ENCODE results near the gene FHOD1.

FHOD1 gene

DNA sequence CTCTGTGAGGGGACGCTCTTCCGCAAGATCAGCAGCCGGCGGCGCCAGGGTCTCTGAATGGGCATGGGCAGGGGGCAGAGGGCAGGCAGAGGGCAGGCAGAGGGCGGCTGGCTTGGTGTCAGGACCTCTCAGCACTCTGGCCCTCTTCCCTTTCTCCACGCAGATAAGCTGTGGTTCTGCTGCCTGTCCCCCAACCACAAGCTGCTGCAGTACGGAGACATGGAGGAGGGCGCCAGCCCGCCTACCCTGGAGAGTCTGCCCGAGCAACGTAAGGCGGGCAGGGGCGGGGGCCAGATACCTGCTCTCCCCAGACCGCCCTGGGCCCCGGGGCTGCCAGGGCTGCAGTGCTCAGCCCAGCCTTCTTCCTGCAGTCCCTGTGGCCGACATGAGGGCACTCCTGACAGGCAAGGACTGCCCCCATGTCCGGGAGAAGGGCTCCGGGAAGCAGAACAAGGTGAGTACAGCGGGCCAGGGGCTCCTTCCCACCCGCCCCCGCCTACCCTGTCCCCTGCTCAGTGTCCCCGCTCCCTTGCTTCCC lies 44.3 kb downstream of the FHOD1 start:
- Mint-ChIP-seq H3K9me3 (no peaks in the 10 kb centered on the region), H3K27me3 (no peaks in the 10 kb centered on the region), H3K4me3 (no peak overlapping the region), H3K4me1 (ENCODE audit: low read depth) (no peaks in the 10 kb centered on the region), H3K27ac (no peak overlapping the region), H3K36me3 (ENCODE audit: low read depth) (peaks cover 67% of the 10 kb centered on the region)
- DNase-seq = no peak

DNA sequence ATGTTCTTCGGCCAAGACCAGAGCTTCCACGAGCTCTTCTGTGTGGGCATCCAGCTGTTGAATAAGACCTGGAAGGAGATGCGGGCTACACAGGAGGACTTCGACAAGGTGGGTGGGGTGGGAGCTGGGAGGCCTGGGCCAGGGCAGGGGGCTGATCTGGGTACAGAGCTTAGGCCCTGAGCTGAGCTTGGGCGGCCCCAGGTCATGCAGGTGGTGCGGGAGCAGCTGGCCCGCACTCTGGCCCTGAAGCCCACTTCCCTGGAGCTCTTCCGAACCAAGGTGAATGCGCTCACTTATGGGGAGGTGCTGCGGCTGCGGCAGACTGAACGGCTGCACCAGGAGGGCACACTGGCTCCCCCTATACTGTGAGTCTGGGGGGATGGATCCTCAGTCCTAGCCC lies 44.9 kb downstream of the FHOD1 start:
- Mint-ChIP-seq H3K4me3 (no peak overlapping the region), H3K36me3 (ENCODE audit: low read depth) (peaks cover 73% of the 10 kb centered on the region), H3K27me3 (no peaks in the 10 kb centered on the region), H3K9me3 (no peaks in the 10 kb centered on the region), H3K27ac (no peak overlapping the region), H3K4me1 (ENCODE audit: low read depth) (no peaks in the 10 kb centered on the region)
- DNase-seq = no peak

DNA sequence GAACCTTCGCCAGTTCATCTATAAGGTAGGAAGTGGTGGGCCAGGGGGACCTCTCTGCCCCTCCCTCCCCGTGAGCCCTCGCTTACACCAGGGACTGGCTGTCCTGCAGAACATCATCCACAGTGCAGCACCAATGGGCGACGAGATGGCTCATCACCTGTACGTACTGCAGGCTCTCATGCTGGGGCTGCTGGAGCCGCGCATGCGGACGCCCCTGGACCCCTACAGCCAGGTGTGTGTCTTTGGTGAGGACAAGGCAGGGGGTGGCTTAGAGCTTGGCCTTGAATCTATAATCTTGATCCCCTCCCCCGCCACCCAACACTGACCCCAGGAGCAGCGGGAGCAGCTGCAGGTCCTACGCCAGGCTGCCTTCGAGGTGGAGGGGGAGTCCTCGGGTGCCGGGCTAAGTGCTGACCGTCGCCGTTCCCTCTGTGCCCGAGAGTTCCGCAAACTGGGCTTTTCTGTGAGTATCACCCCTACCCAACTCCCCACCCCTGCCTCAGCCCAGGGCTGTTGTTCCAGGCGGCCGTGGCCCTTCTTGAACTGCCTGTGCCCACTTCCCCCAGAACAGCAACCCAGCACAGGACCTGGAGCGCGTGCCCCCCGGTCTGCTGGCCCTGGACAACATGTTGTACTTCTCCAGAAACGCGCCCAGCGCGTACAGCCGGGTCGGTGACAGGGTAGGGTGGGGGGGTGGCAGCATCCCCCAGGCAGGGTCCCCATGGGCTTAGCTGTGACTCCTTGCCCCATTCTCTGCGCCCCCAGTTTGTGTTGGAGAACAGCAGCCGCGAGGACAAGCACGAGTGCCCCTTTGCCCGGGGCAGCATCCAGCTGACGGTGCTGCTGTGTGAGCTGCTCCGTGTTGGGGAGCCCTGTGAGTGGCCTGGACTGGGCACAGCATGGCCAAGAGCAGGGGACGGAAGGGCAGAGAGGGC lies 45.6 kb downstream of the FHOD1 start:
- H3K27me3 Mint-ChIP-seq = no peaks in the 10 kb centered on the region
- H3K4me1 Mint-ChIP-seq (ENCODE audit: low read depth) = peaks cover 5% of the 10 kb centered on the region
- no peak overlapping the region for H3K27ac Mint-ChIP-seq
- no peak overlapping the region for H3K4me3 Mint-ChIP-seq
- no peak for DNase-seq
- no peaks in the 10 kb centered on the region for H3K9me3 Mint-ChIP-seq
- peaks cover 78% of the 10 kb centered on the region for H3K36me3 Mint-ChIP-seq (ENCODE audit: low read depth)

DNA sequence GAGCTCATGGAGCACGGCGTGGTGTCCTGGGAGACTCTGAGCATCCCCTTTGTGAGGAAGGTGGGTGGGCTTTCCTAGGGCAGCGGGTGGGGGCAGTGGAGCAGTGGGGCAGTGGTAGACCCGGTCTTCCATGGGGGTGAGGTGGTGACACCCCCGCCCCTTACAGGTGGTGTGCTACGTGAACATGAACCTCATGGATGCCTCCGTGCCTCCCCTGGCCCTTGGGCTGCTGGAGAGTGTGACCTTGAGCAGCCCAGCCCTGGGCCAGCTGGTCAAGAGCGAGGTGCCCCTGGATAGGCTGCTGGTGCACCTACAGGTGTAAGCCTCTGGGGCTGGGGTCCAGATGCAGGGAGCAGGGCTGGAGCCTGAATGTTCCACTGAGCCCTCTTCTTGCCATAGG lies 46.8 kb downstream of the FHOD1 start:
- Mint-ChIP-seq H3K4me3 (no peak overlapping the region), H3K4me1 (ENCODE audit: low read depth) (peaks cover 15% of the 10 kb centered on the region), H3K27me3 (no peaks in the 10 kb centered on the region), H3K9me3 (no peaks in the 10 kb centered on the region), H3K27ac (no peak overlapping the region), H3K36me3 (ENCODE audit: low read depth) (peaks cover 80% of the 10 kb centered on the region)
- no peak for DNase-seq

DNA sequence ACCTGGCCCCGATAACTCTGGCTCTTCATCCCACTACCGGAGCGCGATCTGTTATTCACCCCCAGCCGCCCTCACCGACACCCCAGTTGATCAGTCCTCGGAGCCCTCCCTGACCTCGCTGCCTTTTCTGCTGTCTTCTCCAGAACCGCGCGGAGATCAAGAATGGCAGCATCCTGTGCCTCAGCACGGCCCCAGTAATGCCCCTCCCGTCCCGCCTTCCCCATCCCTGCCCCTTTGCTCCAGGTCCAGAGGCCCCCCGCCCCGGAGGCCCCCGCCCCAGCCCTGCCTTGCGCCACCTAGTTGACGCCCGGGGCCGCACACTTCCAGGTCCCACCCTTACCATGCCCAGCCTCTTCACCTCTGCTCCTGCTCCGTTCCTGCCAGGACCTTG lies 47.5 kb downstream of the FHOD1 start:
- H3K4me1 Mint-ChIP-seq (ENCODE audit: low read depth) = peaks cover 20% of the 10 kb centered on the region
- no peaks in the 10 kb centered on the region for H3K27me3 Mint-ChIP-seq
- H3K27ac Mint-ChIP-seq = no peak overlapping the region
- peaks cover 87% of the 10 kb centered on the region for H3K36me3 Mint-ChIP-seq (ENCODE audit: low read depth)
- no peak for DNase-seq
- no peak overlapping the region for H3K4me3 Mint-ChIP-seq
- H3K9me3 Mint-ChIP-seq = no peaks in the 10 kb centered on the region

DNA sequence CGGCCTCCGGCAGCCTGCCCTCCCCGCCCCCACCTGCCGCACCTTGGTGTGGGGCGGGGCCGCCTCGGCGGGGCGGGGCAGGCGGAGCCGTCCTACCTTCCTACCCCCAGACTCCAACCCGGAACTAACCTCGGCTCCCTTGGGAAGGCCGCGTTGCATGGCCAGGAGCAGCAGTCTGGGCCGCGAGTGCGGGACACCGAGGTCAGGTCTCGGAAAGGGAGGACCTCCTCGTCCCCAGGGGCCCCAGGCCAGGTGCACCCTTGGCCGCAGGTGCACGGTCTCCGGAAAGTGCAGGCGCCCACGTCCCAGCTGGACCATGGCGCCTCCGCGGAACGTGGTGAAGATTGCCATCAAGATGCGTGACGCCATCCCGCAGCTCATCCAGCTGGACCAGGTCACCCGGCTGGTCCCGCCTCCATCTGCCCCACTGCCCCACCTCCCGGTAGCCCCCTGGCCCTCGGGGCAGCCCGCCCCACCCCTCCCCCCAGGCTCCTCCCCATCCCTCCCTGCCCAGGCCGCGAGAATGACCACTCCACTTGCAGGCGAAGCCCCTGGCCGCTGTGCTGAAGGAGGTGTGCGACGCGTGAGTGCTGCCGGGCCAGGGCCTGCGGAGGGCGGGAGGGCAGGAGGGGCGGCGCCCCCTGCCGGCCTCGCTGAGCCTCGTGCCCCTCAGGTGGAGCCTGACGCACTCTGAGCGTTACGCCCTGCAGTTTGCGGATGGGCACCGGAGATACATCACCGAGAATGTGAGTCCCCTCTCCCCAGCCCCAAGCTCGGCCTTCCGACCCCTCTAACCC lies 48.1 kb downstream of the FHOD1 start, which contains the start of gene ELMO3:
TSS of gene ELMO3 (plus strand) at position 121 of the 797 bp plus-strand sequence. CDS start at position 317, 196 bp downstream.
- Mint-ChIP-seq H3K36me3 (ENCODE audit: low read depth) (peaks cover 87% of the 10 kb centered on the region), H3K9me3 (no peaks in the 10 kb centered on the region), H3K27ac (peak within 1 kb of the TSS; percentile 55), H3K4me1 (ENCODE audit: low read depth) (peaks cover 26% of the 10 kb centered on the region), H3K4me3 (no peak within 1 kb of the TSS), H3K27me3 (no peaks in the 10 kb centered on the region)
- DNase-seq = no peak

DNA sequence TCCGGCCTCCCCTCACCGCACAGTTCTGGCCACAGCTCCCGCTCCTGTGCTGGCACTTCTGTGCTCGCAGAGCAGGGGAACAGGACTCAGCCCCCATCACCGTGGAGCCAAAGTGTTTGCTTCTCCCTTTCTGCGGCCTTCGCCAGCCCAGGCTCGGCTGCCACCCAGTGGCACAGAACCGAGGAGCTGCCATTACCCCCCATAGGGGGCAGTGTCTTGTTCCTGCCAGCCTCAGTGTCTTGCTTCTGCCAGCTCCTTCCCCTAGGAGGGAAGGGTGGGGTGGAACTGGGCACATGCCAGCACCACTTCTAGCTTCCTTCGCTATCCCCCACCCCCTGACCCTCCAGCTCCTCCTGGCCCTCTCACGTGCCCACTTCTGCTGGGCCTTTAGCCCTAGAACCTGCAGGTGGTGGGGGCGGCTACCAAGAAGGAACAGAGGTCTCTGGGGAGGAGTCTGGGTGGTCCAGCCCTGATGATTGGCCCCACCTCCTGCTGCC lies 49.0 kb downstream of the FHOD1 start:
- Mint-ChIP-seq H3K4me3 (no peak overlapping the region), H3K36me3 (ENCODE audit: low read depth) (peaks cover 87% of the 10 kb centered on the region), H3K27me3 (no peaks in the 10 kb centered on the region), H3K27ac (no peak overlapping the region), H3K4me1 (ENCODE audit: low read depth) (peaks cover 35% of the 10 kb centered on the region), H3K9me3 (no peaks in the 10 kb centered on the region)
- DNase-seq = no peak

DNA sequence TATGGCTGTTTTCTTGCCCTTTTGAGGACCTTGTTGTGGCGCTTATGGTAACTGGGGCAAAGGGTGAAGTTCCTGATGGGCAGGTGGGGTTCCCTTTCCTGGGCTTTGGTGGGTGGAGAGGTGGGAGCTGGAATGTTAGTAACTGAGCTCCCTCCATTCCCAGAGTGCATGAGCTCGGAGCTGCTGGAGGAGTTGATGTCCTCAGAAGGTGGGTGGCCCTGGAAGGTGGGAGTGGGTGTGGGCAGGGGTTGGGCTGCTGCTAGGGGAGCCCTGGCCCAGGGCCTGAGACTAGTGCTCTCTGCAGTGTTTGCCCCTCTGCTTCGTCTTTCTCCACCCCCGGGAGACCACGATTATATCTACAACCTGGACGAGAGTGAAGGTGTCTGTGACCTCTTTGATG lies 49.6 kb downstream of the FHOD1 start:
- H3K9me3 Mint-ChIP-seq = no peaks in the 10 kb centered on the region
- no peaks in the 10 kb centered on the region for H3K27me3 Mint-ChIP-seq
- H3K36me3 Mint-ChIP-seq (ENCODE audit: low read depth) = peaks cover 91% of the 10 kb centered on the region
- H3K4me3 Mint-ChIP-seq = no peak overlapping the region
- peak overlapping the region; percentile 55 for H3K27ac Mint-ChIP-seq
- DNase-seq = no peak
- H3K4me1 Mint-ChIP-seq (ENCODE audit: low read depth) = peaks cover 41% of the 10 kb centered on the region

DNA sequence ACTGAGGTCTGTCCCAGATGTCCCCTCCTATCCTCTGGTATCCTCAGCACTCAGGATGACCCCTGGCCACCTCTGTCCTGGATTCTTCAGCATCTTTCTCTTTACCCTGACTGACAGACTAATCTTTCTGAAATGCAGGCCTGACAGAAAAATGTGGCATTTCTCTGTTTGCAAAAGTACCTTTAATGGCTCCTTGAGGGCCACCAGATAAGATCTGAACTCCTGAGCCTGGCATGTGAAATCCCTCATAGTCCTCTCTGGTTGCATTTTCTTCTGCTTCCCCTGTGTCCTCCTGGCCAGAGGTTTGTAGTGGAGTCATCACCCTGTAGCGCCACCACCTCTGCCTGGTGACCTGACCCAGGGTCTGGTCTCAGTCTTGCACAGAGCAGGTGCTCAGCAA lies 50.4 kb downstream of the FHOD1 start:
- peaks cover 87% of the 10 kb centered on the region for H3K36me3 Mint-ChIP-seq (ENCODE audit: low read depth)
- H3K27ac Mint-ChIP-seq = peak overlapping the region; percentile 48
- no peak overlapping the region for H3K4me3 Mint-ChIP-seq
- no peaks in the 10 kb centered on the region for H3K27me3 Mint-ChIP-seq
- DNase-seq = no peak
- H3K4me1 Mint-ChIP-seq (ENCODE audit: low read depth) = peaks cover 44% of the 10 kb centered on the region
- H3K9me3 Mint-ChIP-seq = no peaks in the 10 kb centered on the region

DNA sequence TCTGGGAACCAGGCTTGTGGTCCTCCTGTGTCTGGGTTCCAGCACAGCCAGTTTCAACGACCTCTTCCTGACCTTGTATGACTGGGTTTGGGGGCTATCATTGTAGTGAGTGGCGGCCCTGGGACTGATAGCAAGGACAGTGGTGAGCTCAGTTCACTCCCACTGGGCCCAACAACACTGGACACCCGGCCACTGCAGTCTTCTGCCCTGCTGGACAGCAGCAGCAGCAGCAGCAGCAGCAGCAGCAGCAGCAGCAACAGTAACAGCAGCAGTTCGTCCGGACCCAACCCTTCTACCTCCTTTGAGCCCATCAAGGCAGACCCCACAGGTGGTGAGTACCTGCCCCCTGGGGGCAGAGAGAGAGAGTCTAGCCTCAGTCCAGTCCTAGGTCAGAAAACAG lies 51.6 kb downstream of the FHOD1 start:
- Mint-ChIP-seq H3K36me3 (ENCODE audit: low read depth) (peaks cover 75% of the 10 kb centered on the region), H3K27me3 (no peaks in the 10 kb centered on the region), H3K4me3 (no peak overlapping the region), H3K4me1 (ENCODE audit: low read depth) (peaks cover 52% of the 10 kb centered on the region), H3K27ac (peak overlapping the region; percentile 94), H3K9me3 (no peaks in the 10 kb centered on the region)
- no peak for DNase-seq

DNA sequence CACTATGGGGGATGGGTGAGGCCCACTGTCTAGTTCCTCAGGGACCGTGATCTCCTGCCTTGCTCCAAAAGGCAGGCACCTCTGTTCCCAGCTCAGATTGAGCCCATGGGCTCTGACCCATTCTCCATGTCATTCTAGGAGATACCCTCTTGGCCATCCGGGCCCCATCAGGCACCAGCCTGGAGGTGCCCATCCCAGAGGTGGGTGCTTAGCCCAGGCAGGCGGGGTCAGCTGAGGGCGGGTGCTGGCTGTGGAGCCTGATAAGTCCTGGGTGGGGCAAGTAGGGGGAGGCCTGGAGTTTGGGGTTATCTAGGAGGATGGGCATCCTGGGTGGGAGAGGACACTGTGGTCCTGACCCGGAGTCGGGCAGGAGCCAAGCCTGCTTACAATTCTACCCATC lies 53.0 kb downstream of the FHOD1 start:
- Mint-ChIP-seq H3K4me1 (ENCODE audit: low read depth) (peaks cover 52% of the 10 kb centered on the region), H3K4me3 (peak overlapping the region; percentile 95), H3K27ac (peak overlapping the region; percentile 94), H3K36me3 (ENCODE audit: low read depth) (peaks cover 63% of the 10 kb centered on the region), H3K9me3 (no peaks in the 10 kb centered on the region), H3K27me3 (no peaks in the 10 kb centered on the region)
- no peak for DNase-seq

DNA sequence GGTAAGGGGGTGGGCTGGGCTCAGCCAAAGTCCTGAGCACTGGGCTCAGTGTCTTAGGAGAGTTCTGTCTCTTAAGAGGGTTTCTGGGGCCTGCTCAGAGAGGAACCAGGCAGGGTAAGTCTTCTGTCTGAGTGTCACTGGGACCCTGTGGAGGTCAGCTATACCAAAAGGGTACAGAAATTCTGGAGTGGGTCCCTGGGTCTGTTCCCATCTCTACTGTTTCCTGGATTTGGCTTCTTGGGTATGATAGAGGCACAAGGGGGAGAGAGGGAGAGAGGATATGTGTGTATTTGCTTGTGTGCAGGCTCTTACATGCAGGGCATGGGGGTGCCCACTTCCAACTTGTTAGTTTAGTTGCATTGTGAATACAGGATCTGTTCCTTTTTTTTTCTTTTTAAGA lies 53.7 kb downstream of the FHOD1 start:
- H3K9me3 Mint-ChIP-seq = no peaks in the 10 kb centered on the region
- H3K27me3 Mint-ChIP-seq = no peaks in the 10 kb centered on the region
- no peak for DNase-seq
- peak overlapping the region; percentile 95 for H3K4me3 Mint-ChIP-seq
- peaks cover 62% of the 10 kb centered on the region for H3K36me3 Mint-ChIP-seq (ENCODE audit: low read depth)
- H3K27ac Mint-ChIP-seq = peak overlapping the region; percentile 94
- H3K4me1 Mint-ChIP-seq (ENCODE audit: low read depth) = peaks cover 52% of the 10 kb centered on the region

DNA sequence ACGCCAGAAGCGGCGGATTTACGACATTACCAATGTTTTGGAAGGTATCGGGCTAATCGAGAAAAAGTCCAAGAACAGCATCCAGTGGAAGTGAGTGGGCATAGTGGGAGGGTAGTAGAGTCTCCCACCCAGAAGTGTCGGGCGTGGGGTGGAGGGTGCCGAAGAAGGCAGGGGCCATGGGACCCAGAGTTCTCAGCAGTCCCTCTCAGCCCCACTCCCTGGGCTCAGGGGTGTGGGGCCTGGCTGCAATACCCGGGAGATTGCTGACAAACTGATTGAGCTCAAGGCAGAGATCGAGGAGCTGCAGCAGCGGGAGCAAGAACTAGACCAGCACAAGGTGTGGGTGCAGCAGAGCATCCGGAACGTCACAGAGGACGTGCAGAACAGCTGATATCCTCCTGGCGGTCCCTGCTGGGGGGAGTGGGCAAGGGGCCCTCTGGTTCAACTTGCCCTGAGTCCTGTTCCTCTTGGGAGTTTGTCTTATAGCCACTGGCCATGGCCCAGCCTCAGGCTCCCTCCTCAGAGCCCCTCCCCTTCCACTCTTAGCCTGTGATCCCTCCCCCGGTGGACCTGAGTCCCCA lies 54.4 kb downstream of the FHOD1 start:
- no peaks in the 10 kb centered on the region for H3K27me3 Mint-ChIP-seq
- H3K4me1 Mint-ChIP-seq (ENCODE audit: low read depth) = peaks cover 52% of the 10 kb centered on the region
- H3K4me3 Mint-ChIP-seq = peak overlapping the region; percentile 95
- DNase-seq = no peak
- H3K36me3 Mint-ChIP-seq (ENCODE audit: low read depth) = peaks cover 56% of the 10 kb centered on the region
- no peaks in the 10 kb centered on the region for H3K9me3 Mint-ChIP-seq
- H3K27ac Mint-ChIP-seq = peak overlapping the region; percentile 94

DNA sequence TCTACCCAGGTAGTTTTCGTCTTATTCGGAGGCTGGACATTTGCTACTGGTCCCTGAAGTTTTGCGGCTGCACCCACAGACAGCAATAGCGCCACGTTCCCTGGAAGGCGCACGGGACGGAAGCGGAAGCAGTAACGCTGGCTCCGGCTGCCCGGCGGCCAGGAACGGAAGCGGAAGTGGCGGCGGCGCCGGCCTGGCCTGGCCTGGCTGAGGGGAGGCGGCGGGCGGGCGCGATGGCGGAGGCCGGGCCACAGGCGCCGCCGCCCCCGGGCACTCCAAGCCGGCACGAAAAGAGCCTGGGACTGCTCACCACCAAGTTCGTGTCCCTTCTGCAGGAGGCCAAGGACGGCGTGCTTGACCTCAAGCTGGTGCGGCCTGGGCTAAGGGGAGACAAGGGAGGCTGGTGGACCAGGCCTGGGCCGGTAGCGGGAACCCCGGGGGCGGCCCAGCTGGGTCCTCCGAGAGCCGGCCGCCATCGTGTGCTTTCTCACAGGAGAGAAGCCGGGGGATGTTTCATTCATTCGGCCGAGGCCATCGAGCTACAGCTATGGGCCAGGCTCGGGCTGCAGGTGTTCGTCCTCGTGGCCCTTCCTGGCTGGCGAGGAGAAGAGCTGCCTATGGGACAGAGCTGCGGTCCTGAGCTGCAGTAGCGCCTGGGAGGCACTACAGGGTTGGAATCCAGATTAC lies 55.1 kb downstream of the FHOD1 start, which contains the start of gene E2F4:
TSS of gene E2F4 (plus strand) at position 161 of the 687 bp plus-strand sequence. CDS start at position 234, 73 bp downstream.
- H3K4me3 Mint-ChIP-seq = peak within 1 kb of the TSS; percentile 95
- no peaks in the 10 kb centered on the region for H3K27me3 Mint-ChIP-seq
- peaks cover 49% of the 10 kb centered on the region for H3K36me3 Mint-ChIP-seq (ENCODE audit: low read depth)
- H3K27ac Mint-ChIP-seq = peak within 1 kb of the TSS; percentile 94
- H3K4me1 Mint-ChIP-seq (ENCODE audit: low read depth) = peaks cover 52% of the 10 kb centered on the region
- peak; percentile 92 for DNase-seq
- no peaks in the 10 kb centered on the region for H3K9me3 Mint-ChIP-seq
